T-cell (primary cell): ENCODE data around the gene KRTAP10-2. TPM values are rescaled to one million over a fixed set of nuclear protein-coding genes. Genes with fewer than 3 reads are reported as not detected.
A peak's percentile ranks its signal among the peaks of the same experiment; 100 is the strongest.
"Not testable (repeated sequence)": the region's sequence is repeated elsewhere in the genome, so short reads cannot be mapped to it uniquely, and the experiment has no call there.

ENCODE experiments used
- ATAC-seq, 4 experiments: fragments of 200-7000 bp in 3 of 4; fragments of 150-1000 bp in 1 of 4; cut with Tn5 transposase; replicated peaks in 1 of 4; 1 replicate in 3 of 4; 2 replicates in 1 of 4; pipeline ENCODE4 v1.10.0; 2021; ENCODE audit warnings: moderate library complexity in 3 of 4, mild to moderate bottlenecking in 2 of 4, moderate number of reproducible peaks in 1 of 4
- CTCF ChIA-PET, 2 donors: fragments of 300-600 bp; sonication (Branson Sonifier 250); formaldehyde crosslinking; loops; one replicate each; lab custom pipeline; 2022; ENCODE audit warnings: antibody characterized with exemption in 2 of 2; lab: Charles Lee
- POLR2A ChIA-PET, 2 donors: fragments of 300-600 bp; sonication (Branson Sonifier 250); formaldehyde crosslinking; loops; one replicate each; lab custom pipeline; 2022; ENCODE audit warnings: antibody characterized with exemption in 2 of 2; lab: Charles Lee
- DNase-seq, 35 experiments: peaks; one replicate each; pipeline versions ENCODE4 v3.0.0 to v3.0.0-alpha.2; 2013 to 2023
- H3K27ac ChIP-seq: one replicate; pipeline ENCODE4 v1.5.1; 2013; ENCODE audit warnings: low read length
- H3K27me3 ChIP-seq, 2 experiments: replicated peaks in 1 of 2; 1 replicate in 1 of 2; 2 replicates in 1 of 2; pipeline versions ENCODE4 v1.6.1 to v1.7.0; 2013; ENCODE audit warnings: low read length in 1 of 2, mixed read lengths in 1 of 2; ENCODE audit not compliant: control insufficient read depth in 2 of 2, insufficient read depth in 2 of 2; ENCODE audit errors: extremely low read depth in 1 of 2
- H3K36me3 ChIP-seq, 2 donors: 1 replicate in 1 of 2; 2 replicates in 1 of 2; pipeline versions ENCODE4 v1.6.1 to v1.7.0; 2013; ENCODE audit warnings: low read length in 1 of 2; ENCODE audit not compliant: control insufficient read depth in 2 of 2, insufficient read depth in 1 of 2; ENCODE audit errors: extremely low read depth in 1 of 2
- H3K4me1 ChIP-seq, 2 experiments: 1 replicate in 1 of 2; 2 replicates in 1 of 2; pipeline versions ENCODE4 v1.6.1 to v1.7.0; 2013; ENCODE audit warnings: low read length in 2 of 2, mixed read lengths in 1 of 2; ENCODE audit not compliant: insufficient read depth in 2 of 2, control insufficient read depth in 1 of 2; ENCODE audit errors: extremely low read depth in 1 of 2
- H3K4me3 ChIP-seq, 2 donors: 1 replicate in 1 of 2; 2 replicates in 1 of 2; pipeline versions ENCODE4 v1.5.1 to v1.7.0; 2013; ENCODE audit warnings: mild to moderate bottlenecking in 2 of 2, low read length in 1 of 2, moderate library complexity in 1 of 2; ENCODE audit not compliant: control insufficient read depth in 1 of 2; ENCODE audit errors: extremely low read depth in 1 of 2
- H3K9me3 ChIP-seq: 2 replicates; pipeline ENCODE4 v1.7.0; 2013
- H3K27ac Mint-ChIP-seq, 2 donors: one replicate each; pipeline ENCODE4 v1.8.0; 2020 to 2021; ENCODE audit warnings: mild to moderate bottlenecking in 2 of 2, mixed read lengths in 2 of 2
- H3K27me3 Mint-ChIP-seq, 2 donors: one replicate each; pipeline ENCODE4 v1.8.0; 2021 to 2022; ENCODE audit warnings: mixed read lengths in 2 of 2
- H3K36me3 Mint-ChIP-seq: one replicate; pipeline ENCODE4 v1.8.0; 2021; ENCODE audit warnings: mixed read lengths
- H3K4me1 Mint-ChIP-seq, 3 donors: one replicate each; pipeline ENCODE4 v1.8.0; 2020 to 2022; ENCODE audit warnings: mixed read lengths in 3 of 3, mild to moderate bottlenecking in 1 of 3
- H3K4me3 Mint-ChIP-seq, 3 donors: one replicate each; pipeline ENCODE4 v1.8.0; 2020 to 2022; ENCODE audit warnings: mild to moderate bottlenecking in 3 of 3, mixed read lengths in 3 of 3, moderate library complexity in 3 of 3
- H3K9me3 Mint-ChIP-seq, 3 donors: one replicate each; pipeline ENCODE4 v1.8.0; 2020 to 2022; ENCODE audit warnings: mixed read lengths in 3 of 3
- WGBS: methylation state at CpG from one replicate; pipeline ENCODE4 v1.1.5; 2013; ENCODE audit warnings: missing lambda C conversion rate; ENCODE audit not compliant: insufficient coverage; 5-methylcytosine and 5-hydroxymethylcytosine counted together
- total RNA-seq, 35 experiments: library from RNA in 6 of 35; stranded (reverse) in 6 of 35; fragments of 120-200 nt in 1 of 35; gene quantifications; one replicate each; pipeline versions ENCODE4 v1.2.1 to v1.2.4 and lab custom pipeline; 2013 to 2026

The KRTAP10-2 gene
- total RNA-seq, 5 donors from 2014 or later (not counting 1 experiment from before 2014, with no cell fraction given): not detected

- peaks cover 0 to 4% of the 10 kb centered on the region in 2 experiments for H3K4me1 ChIP-seq
- no peak overlapping the region for H3K27ac ChIP-seq
- Mint-ChIP-seq H3K4me1 (peaks cover 20 to 24% (median 22%) of the 10 kb centered on the region in 3 donors), H3K4me3 (no peak overlapping the region), H3K27ac (no peak overlapping the region), H3K9me3 (peaks cover 8 to 13% (median 9%) of the 10 kb centered on the region in 3 donors), H3K36me3 (no peaks in the 10 kb centered on the region), H3K27me3 (peaks cover 22 to 41% of the 10 kb centered on the region in 2 donors)
- POLR2A ChIA-PET: no interaction called here
- CTCF ChIA-PET: no interaction called here
- H3K27me3 ChIP-seq: peaks cover 0 to 11% of the 10 kb centered on the region in 2 experiments
- no CpG with 5 or more reads among the region's 6 CpGs for WGBS
- no peaks in the 10 kb centered on the region for H3K9me3 ChIP-seq
- H3K4me3 ChIP-seq: no peak overlapping the region
- DNase-seq: peak in 9 of 35 experiments; percentile 7 to 24 (median 11)
- peak; percentile 47 to 81 (median 71) for ATAC-seq
- no peaks in the 10 kb centered on the region for H3K36me3 ChIP-seq
Observed at GRCh38 chr21:44583800-44584147, 32.5 kb upstream of the KRTAP10-2 start.

- DNase-seq: no peak
- 60% methylated on average over 6 of the region's 11 CpGs for WGBS
- Histone ChIP-seq H3K9me3 (no peaks in the 10 kb centered on the region), H3K27ac (no peak overlapping the region), H3K4me1 (peaks cover 0 to 4% of the 10 kb centered on the region in 2 experiments), H3K36me3 (no peaks in the 10 kb centered on the region), H3K4me3 (no peak overlapping the region), H3K27me3 (peaks cover 0 to 15% of the 10 kb centered on the region in 2 experiments)
- Mint-ChIP-seq H3K27me3 (peaks cover 22 to 41% of the 10 kb centered on the region in 2 donors), H3K36me3 (no peaks in the 10 kb centered on the region), H3K4me3 (no peak overlapping the region), H3K9me3 (peaks cover 8 to 14% (median 9%) of the 10 kb centered on the region in 3 donors), H3K27ac (no peak overlapping the region), H3K4me1 (peaks cover 20 to 24% (median 22%) of the 10 kb centered on the region in 3 donors)
- ChIA-PET CTCF (no interaction called here), POLR2A (no interaction called here)
- no peak for ATAC-seq
Observed at GRCh38 chr21:44583089-44583799, 31.9 kb upstream of the KRTAP10-2 start.

GRCh38 chr21:44582055-44582454 is 30.8 kb upstream of the KRTAP10-2 start:
- WGBS: 73% methylated on average over 10 of the region's 15 CpGs
- H3K36me3 Mint-ChIP-seq: no peaks in the 10 kb centered on the region
- H3K4me3 ChIP-seq: no peak overlapping the region
- ATAC-seq: no peak
- no peaks in the 10 kb centered on the region for H3K36me3 ChIP-seq
- H3K27me3 ChIP-seq: peaks cover 0 to 15% of the 10 kb centered on the region in 2 experiments
- peaks cover 20 to 24% (median 22%) of the 10 kb centered on the region in 3 donors for H3K4me1 Mint-ChIP-seq
- H3K9me3 Mint-ChIP-seq: peaks cover 8 to 23% (median 16%) of the 10 kb centered on the region in 3 donors
- no peaks in the 10 kb centered on the region for H3K9me3 ChIP-seq
- ChIA-PET CTCF (no interaction called here), POLR2A (no interaction called here)
- H3K4me3 Mint-ChIP-seq: no peak overlapping the region
- DNase-seq: no peak
- H3K27ac Mint-ChIP-seq: no peak overlapping the region
- H3K27me3 Mint-ChIP-seq: peaks cover 22 to 35% of the 10 kb centered on the region in 2 donors
- peaks cover 0 to 4% of the 10 kb centered on the region in 2 experiments for H3K4me1 ChIP-seq
- no peak overlapping the region for H3K27ac ChIP-seq

- no peak for ATAC-seq
- H3K27me3 Mint-ChIP-seq: peaks cover 18 to 26% of the 10 kb centered on the region in 2 donors
Observed at GRCh38 chr21:44581158-44581557, 29.9 kb upstream of the KRTAP10-2 start.

GRCh38 chr21:44580231-44580821 is 29.0 kb upstream of the KRTAP10-2 start, which contains the start of gene KRTAP10-5:
TSS of gene KRTAP10-5 (minus strand) at chr21:44580604. CDS start at chr21:44580578, 26 bp downstream.
- H3K27ac Mint-ChIP-seq, H3K36me3 Mint-ChIP-seq, H3K9me3 ChIP-seq, POLR2A ChIA-PET, H3K4me1 ChIP-seq, H3K4me3 ChIP-seq, H3K36me3 ChIP-seq, H3K27me3 ChIP-seq, ATAC-seq, H3K27ac ChIP-seq, CTCF ChIA-PET: not testable (repeated sequence)
- peaks cover 13 to 23% of the 10 kb centered on the region in 2 donors for H3K27me3 Mint-ChIP-seq
- H3K9me3 Mint-ChIP-seq: peaks cover 8 to 29% (median 16%) of the 10 kb centered on the region in 3 donors
- 72% methylated on average over 17 of the region's 19 CpGs for WGBS
- peak within 1 kb of the TSS in 2 of 3 donors; percentile 33 to 36 for H3K4me3 Mint-ChIP-seq
- peak in 3 of 35 experiments; percentile 4 to 24 (median 7) for DNase-seq
- peaks cover 20 to 28% (median 22%) of the 10 kb centered on the region in 3 donors for H3K4me1 Mint-ChIP-seq

More at GRCh38 chr21:44581158-44581557, 29.9 kb upstream of the KRTAP10-2 start:
- no CpG with 5 or more reads among the region's 3 CpGs for WGBS
- no peak for DNase-seq
- H3K4me1 ChIP-seq: peaks cover 0 to 4% of the 10 kb centered on the region in 2 experiments
- H3K27ac ChIP-seq: no peak overlapping the region
- ChIA-PET POLR2A (no interaction called here), CTCF (no interaction called here)
- Mint-ChIP-seq H3K9me3 (peaks cover 8 to 29% (median 16%) of the 10 kb centered on the region in 3 donors), H3K36me3 (no peaks in the 10 kb centered on the region), H3K27ac (no peak overlapping the region), H3K4me1 (peaks cover 20 to 24% (median 22%) of the 10 kb centered on the region in 3 donors), H3K4me3 (peak overlapping the region in 1 of 3 donors; percentile 15)
- no peaks in the 10 kb centered on the region for H3K9me3 ChIP-seq
- peaks cover 0 to 11% of the 10 kb centered on the region in 2 experiments for H3K27me3 ChIP-seq
- H3K4me3 ChIP-seq: no peak overlapping the region
- H3K36me3 ChIP-seq: no peaks in the 10 kb centered on the region

GRCh38 chr21:44579833-44580144 is 28.5 kb upstream of the KRTAP10-2 start:
- DNase-seq (no peak), ATAC-seq (no peak)
- CTCF ChIA-PET: no interaction called here
- H3K27me3 ChIP-seq: peaks cover 0 to 14% of the 10 kb centered on the region in 2 experiments
- Mint-ChIP-seq H3K27me3 (peaks cover 13 to 22% of the 10 kb centered on the region in 2 donors), H3K9me3 (peaks cover 8 to 29% (median 16%) of the 10 kb centered on the region in 3 donors), H3K4me3 (peak overlapping the region in 1 of 3 donors; percentile 33), H3K4me1 (peaks cover 22 to 33% (median 22%) of the 10 kb centered on the region in 3 donors), H3K27ac (no peak overlapping the region), H3K36me3 (no peaks in the 10 kb centered on the region)
- peaks cover 0 to 5% of the 10 kb centered on the region in 2 experiments for H3K4me1 ChIP-seq
- no peaks in the 10 kb centered on the region for H3K36me3 ChIP-seq
- H3K27ac ChIP-seq: no peak overlapping the region
- 72% methylated on average over 7 of the region's 7 CpGs for WGBS
- H3K4me3 ChIP-seq: no peak overlapping the region
- H3K9me3 ChIP-seq: no peaks in the 10 kb centered on the region
- POLR2A ChIA-PET: no interaction called here
